GM20431 (cell line): ENCODE data around the gene TARS2.

Source experiments
- in situ Hi-C: fragments of 300-500 bp; cut with MseI, MboI; formaldehyde crosslinking; loops from one replicate; pipeline ENCODE4 v1.15.0; 2020; ENCODE audit warnings: low sequenced_read_pairs; ENCODE audit not compliant: unreplicated experiment

Gene TARS2

GRCh38 chr1:150552128-150552910 lies 65.1 kb downstream of the TARS2 start:
- in situ Hi-C loops = no loop called here

- in situ Hi-C loops = no loop called here
Observed at GRCh38 chr1:150552911-150553289, 65.7 kb downstream of the TARS2 start.

- in situ Hi-C loops = no loop called here
Observed at GRCh38 chr1:150553392-150554085, 66.3 kb downstream of the TARS2 start.

- in situ Hi-C loops = no loop called here
Observed at GRCh38 chr1:150554086-150554452, 66.8 kb downstream of the TARS2 start.

- in situ Hi-C loops = no loop called here
Observed at GRCh38 chr1:150555198-150555970, 68.2 kb downstream of the TARS2 start.

- in situ Hi-C loops = no loop called here
Observed at GRCh38 chr1:150555971-150556865, 69.0 kb downstream of the TARS2 start.

- in situ Hi-C loops = no loop called here
Observed at GRCh38 chr1:150557065-150557600, 69.9 kb downstream of the TARS2 start.
